GM19468 (cell line): ENCODE data around the gene MEGF8.
A peak's percentile ranks its signal among the peaks of the same experiment; 100 is the strongest.

Experiments used
- ATAC-seq: cut with Tn5 transposase; IDR thresholded peaks from one replicate; pipeline ENCODE4 v1.9.1; 2021; ENCODE audit warnings: mild to moderate bottlenecking, moderate library complexity, moderate number of reproducible peaks; ENCODE audit not compliant: unreplicated experiment; ENCODE audit errors: extremely low read depth

The MEGF8 gene

GRCh38 chr19:42370626-42371175, 45.3 kb downstream of the MEGF8 start:
- ATAC-seq = no peak

- no peak for ATAC-seq
These were observed 49.5 kb downstream of the MEGF8 start for GRCh38 chr19:42374826-42375376.

DNA sequence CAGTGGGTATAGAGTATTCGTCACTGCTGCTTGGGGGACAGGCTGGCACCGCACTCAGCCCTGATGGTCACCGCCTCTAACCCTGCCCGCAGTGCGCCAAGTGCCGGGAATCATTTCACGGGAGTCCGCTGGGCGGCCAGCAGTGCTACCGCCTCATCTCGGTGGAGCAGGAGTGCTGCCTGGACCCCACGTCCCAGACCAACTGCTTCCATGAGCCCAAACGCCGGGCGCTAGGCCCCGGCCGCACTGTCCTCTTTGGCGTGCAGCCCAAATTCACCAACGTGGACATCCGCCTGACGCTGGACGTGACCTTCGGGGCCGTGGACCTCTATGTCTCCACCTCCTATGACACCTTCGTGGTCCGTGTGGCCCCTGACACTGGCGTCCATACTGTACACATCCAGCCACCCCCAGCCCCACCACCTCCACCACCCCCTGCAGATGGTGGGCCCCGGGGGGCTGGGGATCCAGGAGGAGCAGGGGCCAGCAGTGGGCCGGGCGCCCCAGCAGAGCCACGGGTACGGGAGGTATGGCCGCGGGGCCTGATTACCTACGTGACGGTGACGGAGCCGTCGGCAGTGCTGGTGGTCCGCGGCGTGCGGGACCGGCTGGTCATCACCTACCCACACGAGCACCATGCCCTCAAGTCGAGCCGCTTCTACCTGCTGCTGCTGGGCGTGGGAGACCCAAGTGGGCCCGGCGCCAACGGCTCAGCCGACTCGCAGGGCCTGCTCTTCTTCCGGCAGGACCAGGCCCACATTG, 50.2 kb downstream of the MEGF8 start:
- no peak for ATAC-seq

DNA sequence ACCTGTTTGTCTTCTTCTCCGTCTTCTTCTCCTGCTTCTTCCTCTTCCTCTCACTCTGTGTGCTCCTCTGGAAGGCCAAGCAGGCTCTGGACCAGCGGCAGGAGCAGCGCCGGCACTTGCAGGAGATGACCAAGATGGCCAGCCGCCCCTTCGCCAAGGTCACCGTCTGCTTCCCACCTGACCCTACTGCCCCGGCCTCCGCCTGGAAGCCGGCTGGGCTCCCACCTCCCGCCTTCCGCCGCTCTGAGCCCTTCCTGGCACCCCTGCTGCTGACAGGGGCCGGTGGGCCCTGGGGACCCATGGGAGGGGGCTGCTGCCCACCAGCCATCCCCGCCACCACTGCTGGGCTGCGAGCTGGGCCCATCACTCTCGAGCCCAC, 50.7 kb downstream of the MEGF8 start:
- no peak for ATAC-seq

DNA sequence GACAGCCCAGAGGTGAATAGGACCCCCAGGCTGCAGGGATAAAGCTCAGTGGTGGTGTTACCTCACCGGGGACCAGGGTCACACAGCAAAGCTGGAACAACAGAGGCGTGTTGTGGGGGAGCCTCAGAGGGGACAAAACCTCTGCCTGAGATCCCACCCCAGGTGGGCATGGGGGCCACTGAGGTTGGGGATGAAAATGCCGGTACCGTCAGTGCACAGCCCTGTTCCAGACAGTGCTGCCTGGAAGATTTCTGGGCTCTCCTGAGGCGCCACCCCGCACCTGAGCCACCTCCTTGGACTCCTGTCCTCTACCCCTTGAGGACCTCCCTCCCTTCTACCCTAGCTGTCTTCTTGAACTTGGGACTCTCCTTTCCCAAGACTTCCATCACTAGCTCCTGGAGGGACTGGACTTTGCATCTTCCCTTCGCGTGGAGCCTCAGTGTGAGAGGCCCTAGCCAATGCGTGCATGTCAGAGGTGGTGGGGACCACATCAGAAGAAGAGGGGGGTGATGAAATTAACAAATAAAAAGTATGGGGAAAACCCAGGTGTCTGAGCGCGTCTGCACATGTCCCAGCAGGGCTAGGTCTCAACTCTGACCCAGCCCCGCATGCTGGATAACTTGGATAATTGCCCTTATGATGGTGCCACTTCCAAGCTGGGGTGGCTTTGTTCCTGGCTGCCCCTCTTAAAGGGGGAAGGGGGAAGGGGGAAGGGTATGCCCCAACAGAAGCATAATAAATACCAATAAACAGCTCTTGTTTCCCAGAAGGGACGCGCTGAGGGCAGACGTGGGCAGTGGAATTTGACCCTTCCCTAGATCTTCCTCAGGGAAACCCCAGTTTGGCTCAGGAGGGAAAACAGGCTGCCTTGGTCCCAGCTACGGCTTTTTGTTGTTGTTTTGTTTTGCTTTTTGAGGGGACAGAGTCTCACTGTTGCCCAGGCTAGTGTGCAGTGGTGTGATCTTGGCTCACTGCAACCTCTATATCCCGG, 53.1 kb downstream of the MEGF8 start:
- ATAC-seq = no peak

DNA sequence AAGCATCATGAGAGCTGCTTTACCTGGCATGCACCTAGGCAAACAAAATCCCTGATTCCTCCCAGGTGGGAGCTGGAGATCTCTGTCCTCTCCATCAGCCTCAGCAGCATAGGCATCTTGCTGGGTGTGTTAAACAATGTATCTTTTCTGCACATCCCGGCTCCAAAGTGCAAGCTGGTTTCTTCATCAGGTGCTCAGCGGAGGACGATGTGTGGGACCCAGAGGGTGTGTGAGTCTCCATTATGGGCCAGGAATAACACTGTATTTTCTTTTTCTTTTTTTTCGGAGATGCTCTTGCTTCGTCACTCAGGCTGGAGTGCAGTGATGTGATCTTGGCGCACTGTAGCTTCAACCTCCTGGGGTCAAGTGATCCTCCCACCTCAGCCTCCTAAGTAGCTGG, 54.7 kb downstream of the MEGF8 start:
- no peak for ATAC-seq

GRCh38 chr19:42386974-42387707, 61.7 kb downstream of the MEGF8 start:
- ATAC-seq = no peak

- no peak for ATAC-seq
These were observed 63.5 kb downstream of the MEGF8 start for GRCh38 chr19:42388851-42389489.

DNA sequence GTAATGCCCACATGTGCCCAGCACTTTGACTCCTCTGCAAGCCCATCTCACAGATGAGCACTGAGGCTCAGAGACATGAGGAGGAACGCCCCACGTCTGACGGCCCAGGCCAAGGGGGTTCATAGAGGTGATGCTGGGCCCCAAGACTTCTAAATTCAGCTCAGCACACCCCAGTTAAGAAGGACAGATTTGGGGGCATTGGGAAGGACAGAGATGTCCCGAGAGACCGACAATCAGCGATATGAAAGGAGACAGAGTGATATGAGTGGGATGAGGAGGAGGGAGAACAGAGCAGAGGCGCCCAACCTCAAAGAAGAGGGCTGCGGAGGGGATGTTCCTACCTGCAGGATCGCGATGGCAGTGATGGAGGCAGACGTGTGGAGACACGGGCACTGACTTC, 64.5 kb downstream of the MEGF8 start, which contains the start of gene CNFN:
CNFN (minus strand) TSS at position 399 of the 400 bp plus-strand sequence. CDS start 1,260 bp downstream, outside the sequence.
- no peak for ATAC-seq

- no peak for ATAC-seq
These were observed 66.7 kb downstream of the MEGF8 start for GRCh38 chr19:42392165-42392564.

- ATAC-seq = no peak
These were observed 69.3 kb downstream of the MEGF8 start for GRCh38 chr19:42394751-42395150.

DNA sequence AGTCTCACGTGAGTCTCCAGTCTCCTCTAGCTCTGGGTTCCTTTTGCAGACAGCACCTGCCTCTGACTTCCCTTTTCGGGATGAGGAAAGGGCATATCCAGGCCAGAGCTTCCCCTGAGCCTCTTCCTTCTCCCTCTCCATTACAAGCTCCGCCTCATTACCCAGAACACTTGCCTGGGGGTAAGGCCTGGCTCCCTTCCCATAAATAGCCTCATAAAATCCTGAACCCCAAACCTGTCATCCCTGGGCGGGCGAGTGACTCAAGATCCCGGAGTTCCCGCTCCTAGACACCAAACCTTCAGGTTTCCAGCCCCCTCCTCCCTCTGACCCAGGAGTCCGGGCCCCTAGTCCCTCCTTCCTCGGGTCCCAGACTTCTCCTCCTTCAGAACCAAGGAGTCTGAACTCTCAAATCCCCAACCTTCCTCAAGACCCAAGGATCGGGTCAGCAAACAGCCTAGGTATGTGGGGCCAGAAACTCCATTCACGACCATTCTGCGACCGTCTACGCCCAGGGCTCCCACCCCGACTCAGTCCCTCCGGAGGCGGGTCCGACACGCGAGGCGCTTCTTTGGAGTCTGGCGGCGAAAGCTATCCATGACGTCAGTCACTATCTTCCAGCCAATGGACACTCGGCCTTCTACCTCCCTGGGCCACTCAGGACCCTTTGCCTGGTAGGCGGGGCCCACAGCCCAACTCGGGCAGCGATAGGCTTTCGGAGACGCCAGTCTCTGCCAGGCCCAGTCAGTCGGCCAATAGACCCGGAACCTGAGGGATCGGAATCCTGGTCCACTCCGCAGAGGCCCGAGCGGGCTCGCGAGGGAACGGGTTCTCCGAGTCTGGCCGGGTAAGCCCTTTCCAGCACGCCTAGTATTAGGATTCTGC, 71.2 kb downstream of the MEGF8 start:
- ATAC-seq = peak; percentile 87

- ATAC-seq = no peak
These were observed 72.1 kb downstream of the MEGF8 start for GRCh38 chr19:42397263-42398166.

DNA sequence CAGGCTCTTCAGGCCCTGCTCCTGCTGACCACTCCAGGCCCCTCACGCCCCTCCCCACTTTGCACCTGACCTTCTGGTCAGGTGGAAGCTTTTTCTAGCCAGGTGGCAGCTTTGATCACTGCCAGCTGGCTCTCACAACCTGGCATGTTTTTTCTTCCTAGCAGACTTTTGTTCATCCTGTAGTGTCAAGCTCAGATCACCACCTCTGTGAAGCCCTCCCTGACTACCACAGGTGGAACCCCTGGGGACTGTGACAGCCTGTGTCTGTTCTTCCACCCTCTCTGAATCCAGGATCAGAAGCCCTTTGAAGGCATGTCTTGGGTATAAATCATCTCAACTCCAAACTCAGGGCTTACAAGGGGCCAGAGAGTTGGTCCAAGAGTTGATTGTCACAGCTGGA, 75.0 kb downstream of the MEGF8 start:
- ATAC-seq = no peak

DNA sequence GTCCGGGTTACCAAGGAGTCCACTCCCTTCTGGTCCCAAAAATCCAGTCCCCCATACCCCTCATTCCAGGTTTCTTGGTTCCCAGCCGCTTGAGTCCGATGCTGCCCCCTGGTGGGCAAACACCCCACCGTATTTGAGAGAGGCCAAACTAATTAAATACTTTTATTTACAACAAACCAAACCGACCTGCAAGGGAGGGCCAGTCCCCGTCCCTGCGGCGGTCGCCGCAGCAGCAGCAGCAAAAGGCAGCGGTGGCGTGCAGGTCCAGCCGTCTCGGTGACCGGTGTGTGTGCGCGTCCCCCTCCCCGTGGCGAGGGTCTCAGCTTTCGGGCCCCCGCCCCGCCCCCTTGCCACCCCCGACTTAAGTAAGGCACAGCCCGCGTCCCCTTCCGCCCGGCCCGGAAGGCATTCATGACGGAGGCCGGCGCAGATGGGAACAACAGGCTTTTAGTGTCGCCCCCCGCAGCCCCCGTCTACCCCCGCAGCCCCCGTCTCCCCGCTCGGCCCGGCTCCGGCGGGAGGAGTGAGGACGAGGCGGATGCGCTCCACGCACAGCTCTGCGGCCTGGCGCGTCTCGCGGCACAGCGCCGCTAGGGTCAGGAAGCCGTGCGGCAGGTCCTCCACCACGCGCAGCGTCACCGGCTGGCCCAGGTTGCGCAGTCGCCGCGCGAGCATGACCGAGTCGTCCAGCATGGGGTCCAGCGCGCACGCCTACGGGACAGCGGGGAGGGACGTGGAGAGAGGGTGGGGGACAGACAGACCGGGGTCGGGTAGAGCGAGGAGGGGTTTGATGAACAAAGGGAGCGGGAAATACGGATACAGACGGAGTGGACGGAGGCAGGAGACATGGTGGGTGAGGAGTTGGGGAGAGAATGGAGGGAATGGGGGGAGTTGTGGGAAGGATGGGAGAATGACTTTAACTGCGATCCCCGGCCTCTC, 76.2 kb downstream of the MEGF8 start:
- no peak for ATAC-seq

GRCh38 chr19:42402376-42403116, 77.1 kb downstream of the MEGF8 start:
- no peak for ATAC-seq
